K562 (cell line): ENCODE measurements around the gene RPS17. TPM values are rescaled to one million over a fixed set of nuclear protein-coding genes. Genes with fewer than 3 reads are reported as not detected.

Source experiments
- ATF6 ChIP-seq: sonication (generic); formaldehyde crosslinking; IDR thresholded peaks from 2 replicates; pipeline ENCODE4 v1.4.0; 2020; ENCODE audit warnings: mild to moderate bottlenecking, missing genetic modification reagents
- CBFA2T3 ChIP-seq: fragments of 450-650 bp; IDR thresholded peaks from 2 replicates; pipeline ENCODE4 v1.6.1; 2017
- CUX1 ChIP-seq: fragments of 200-800 bp; sonication (Bioruptor generic); IDR thresholded peaks from 2 replicates; pipeline ENCODE4 v1.6.1; 2016; ENCODE audit warnings: missing genetic modification characterization, missing compliant biosample characterization
- HINFP ChIP-seq: fragments of 450-650 bp; conservative IDR thresholded peaks from 2 replicates; pipeline ENCODE4 v1.6.1; 2016; ENCODE audit warnings: missing genetic modification characterization, low read depth, mild to moderate bottlenecking, control low read depth, missing compliant biosample characterization
- MLX ChIP-seq, 2 experiments: fragments of 450-650 bp in 1 of 2; sonication (generic) in 1 of 2; formaldehyde crosslinking; conservative IDR thresholded peaks; 2 replicates each; pipeline versions ENCODE4 v1.4.0 to v1.8.1; 2020 to 2022; ENCODE audit warnings: mild to moderate bottlenecking in 1 of 2, missing genetic modification reagents in 1 of 2
- NR4A1 ChIP-seq, 2 experiments: fragments of 250-450 bp in 1 of 2; fragments of 450-650 bp in 1 of 2; sonication (Bioruptor Pico) in 1 of 2; IDR thresholded peaks; 2 replicates each; pipeline versions ENCODE4 v1.4.0 to v1.6.1; 2016 to 2020; ENCODE audit warnings: mild to moderate bottlenecking in 2 of 2, missing compliant biosample characterization in 1 of 2, missing genetic modification characterization in 1 of 2, moderate library complexity in 1 of 2
- TCF3 ChIP-seq: sonication (generic); formaldehyde crosslinking; IDR thresholded peaks from 2 replicates; pipeline ENCODE4 v1.4.0; 2020; ENCODE audit warnings: mild to moderate bottlenecking, missing genetic modification reagents
- TEAD1 ChIP-seq, 2 experiments: fragments of 450-650 bp in 1 of 2; sonication (generic) in 1 of 2; formaldehyde crosslinking; IDR thresholded peaks; 2 replicates each; pipeline versions ENCODE4 v1.4.0 to v1.8.0; 2020 to 2022; ENCODE audit warnings: mild to moderate bottlenecking in 2 of 2, missing genetic modification reagents in 1 of 2
- YY1 ChIP-seq, 3 experiments: IDR thresholded peaks; 2 replicates each; pipeline ENCODE4 v1.6.1; 2011; ENCODE audit warnings: low read length in 2 of 3, mild to moderate bottlenecking in 2 of 3, moderate library complexity in 2 of 3, borderline replicate concordance in 1 of 3, control low read depth in 1 of 3, low read depth in 1 of 3; ENCODE audit not compliant: insufficient read depth in 3 of 3, insufficient replicate concordance in 2 of 3, control insufficient read depth in 1 of 3, insufficient read length in 1 of 3; ENCODE audit errors: extremely low read depth in 1 of 3
- ZBTB9 ChIP-seq: fragments of 450-650 bp; formaldehyde crosslinking; IDR thresholded peaks from 2 replicates; pipeline ENCODE4 v1.4.0; 2020; ENCODE audit warnings: mild to moderate bottlenecking, moderate library complexity
- ZNF197 ChIP-seq: fragments of 200-800 bp; sonication (Bioruptor generic); IDR thresholded peaks from 2 replicates; pipeline ENCODE4 v1.6.1; 2016; ENCODE audit warnings: low read depth, missing genetic modification characterization, missing compliant biosample characterization
- ZNF395 ChIP-seq: fragments of 200-800 bp; sonication (Bioruptor generic); IDR thresholded peaks from 2 replicates; pipeline ENCODE4 v1.6.1; 2017; ENCODE audit warnings: missing genetic modification characterization, missing compliant biosample characterization
- polyA plus RNA-seq, 8 experiments: library from polyadenylated mRNA; depleted of rRNA in 4 of 8; stranded (reverse) in 5 of 8; unstranded in 3 of 8; fragments of >200 nt; fragmentation: Nextera tagmentation in 2 of 8; fragmentation: Illumina TruSeq in 1 of 8; extraction: Ambion mirVana in 2 of 8; extraction: Trizol in 1 of 8; gene quantifications; 2 replicates each; pipeline versions ENCODE4 v1.2.1 to v1.2.3, GENCODE V29; 2011 to 2014; ENCODE audit warnings: inconsistent platforms in 1 of 8, missing spikeins in 1 of 8
- total RNA-seq, 7 experiments: library from RNA; depleted of rRNA in 6 of 7; stranded (reverse); fragments of >200 nt in 6 of 7; fragmentation: Illumina TruSeq in 2 of 7; extraction: Trizol in 2 of 7; gene quantifications; 2 replicates each; pipeline versions ENCODE4 v1.2.1 to v1.2.3, GENCODE V29; 2011 to 2021; ENCODE audit warnings: low replicate concordance in 1 of 7

RPS17 gene
- total and polyA plus RNA-seq, 9 of the 15 experiments (the other 6 are each of a cell fraction or from before 2014, with no cell fraction given): 1,988 to 6,515 (median 5,229) TPM

GRCh38 chr15:82549199-82549665, 9.0 kb upstream of the RPS17 start (continued):
- TF ChIP-seq CUX1 (CRISPR knock-in tag) (peak; percentile 80; the same call in 1 of the 2 replicates), HINFP (peak; percentile 35; the same call in 1 of the 2 replicates), MLX (CRISPR knock-in tag; conservative IDR thresholded peaks at IDR 0.05) (no peak), NR4A1 (CRISPR knock-in tag; IDR thresholded peaks at IDR 0.05) (no peak), NR4A1 (tag; IDR thresholded peaks at IDR 0.05) (peak; percentile 91), ZBTB9 (peak; percentile 78; the same call in 1 of the 2 replicates), ZNF197 (CRISPR knock-in tag) (0 out of 2 replicates have a peak, but pooled peaks have one; percentile 44), ATF6 (CRISPR knock-in tag) (no peak), YY1 (IDR thresholded peaks at IDR 0.05; ENCODE audit: borderline replicate concordance in 1 of 3, control insufficient read depth in 1 of 3, extremely low read depth in 1 of 3, insufficient read depth in 3 of 3, insufficient read length in 1 of 3, insufficient replicate concordance in 2 of 3, low read depth in 1 of 3, low read length in 2 of 3) (peak; percentile 11 to 81 (median 61)), TEAD1 (CRISPR knock-in tag; IDR thresholded peaks at IDR 0.05) (peak in 1 of 2 experiments; percentile 29; a peak in 1 of 4 replicates), ZNF395 (CRISPR knock-in tag) (peak; percentile 79), TCF3 (CRISPR knock-in tag) (peak; percentile 58), CBFA2T3 (peak; percentile 71)
